Karpas-422 (cell line): ENCODE data around the gene HLA-DRA. TPM values are rescaled to one million over a fixed set of nuclear protein-coding genes. Genes with fewer than 3 reads are reported as not detected.

Experiments used
- DNase-seq: peaks from one replicate; pipeline ENCODE4 v3.0.0-alpha.2; 2015
- H2AFZ ChIP-seq: fragments of 200-600 bp; sonication (generic); 2 replicates; pipeline ENCODE4 v1.6.1; 2014; ENCODE audit warnings: antibody characterized with exemption, low read length, mixed read lengths
- H3K27ac ChIP-seq: fragments of 200-600 bp; sonication (generic); 2 replicates; pipeline ENCODE4 v1.5.1; 2014; ENCODE audit warnings: mild to moderate bottlenecking, low read length, moderate library complexity
- H3K27me3 ChIP-seq: fragments of 200-600 bp; sonication (generic); 2 replicates; pipeline ENCODE4 v1.6.1; 2014; ENCODE audit warnings: low read length, mixed read lengths
- H3K36me3 ChIP-seq: fragments of 200-600 bp; sonication (generic); 2 replicates; pipeline ENCODE4 v1.6.1; 2014; ENCODE audit warnings: low read length, mixed read lengths; ENCODE audit not compliant: insufficient read depth
- H3K4me1 ChIP-seq: fragments of 200-600 bp; sonication (generic); 2 replicates; pipeline ENCODE4 v1.6.1; 2014; ENCODE audit warnings: mild to moderate bottlenecking, low read length, mixed read lengths
- H3K4me2 ChIP-seq: fragments of 200-600 bp; sonication (generic); 2 replicates; pipeline ENCODE4 v1.6.1; 2014; ENCODE audit warnings: low read length, low read depth, mild to moderate bottlenecking; ENCODE audit not compliant: poor library complexity, severe bottlenecking
- H3K4me3 ChIP-seq: fragments of 200-600 bp; sonication (generic); 2 replicates; pipeline ENCODE4 v1.5.1; 2014; ENCODE audit warnings: mild to moderate bottlenecking, antibody characterized with exemption, low read length, mixed read lengths
- H3K79me2 ChIP-seq: fragments of 200-600 bp; sonication (generic); 2 replicates; pipeline ENCODE4 v1.6.1; 2014; ENCODE audit warnings: mild to moderate bottlenecking, low read length, mixed read lengths
- H3K9ac ChIP-seq: fragments of 200-600 bp; sonication (generic); 2 replicates; pipeline ENCODE4 v1.6.0; 2014; ENCODE audit warnings: low read length
- H3K9me2 ChIP-seq: fragments of 200-600 bp; sonication (generic), shearing (Covaris generic); replicated peaks from 2 replicates; pipeline ENCODE4 v1.6.0; 2014; ENCODE audit warnings: mild to moderate bottlenecking, low read length, moderate library complexity; ENCODE audit not compliant: insufficient read depth
- H3K9me3 ChIP-seq: fragments of 300-700, 200-600 bp; sonication (generic); 2 replicates; pipeline ENCODE4 v1.6.1; 2014; ENCODE audit warnings: low read length, mixed read lengths
- H4K20me1 ChIP-seq: fragments of 200-600 bp; sonication (generic); 2 replicates; pipeline ENCODE4 v1.6.1; 2014; ENCODE audit warnings: mild to moderate bottlenecking, antibody characterized with exemption, low read length, low read depth; ENCODE audit not compliant: insufficient read depth
- total RNA-seq: library from RNA; depleted of rRNA; stranded (reverse); fragments of >200 nt; shearing (Covaris generic); gene quantifications from 2 replicates; pipeline ENCODE4 v1.2.3, GENCODE V29; 2014; ENCODE audit warnings: low replicate concordance

HLA-DRA gene
- total RNA-seq, 1 experiment from 2014 or later: 1,934 TPM

DNA sequence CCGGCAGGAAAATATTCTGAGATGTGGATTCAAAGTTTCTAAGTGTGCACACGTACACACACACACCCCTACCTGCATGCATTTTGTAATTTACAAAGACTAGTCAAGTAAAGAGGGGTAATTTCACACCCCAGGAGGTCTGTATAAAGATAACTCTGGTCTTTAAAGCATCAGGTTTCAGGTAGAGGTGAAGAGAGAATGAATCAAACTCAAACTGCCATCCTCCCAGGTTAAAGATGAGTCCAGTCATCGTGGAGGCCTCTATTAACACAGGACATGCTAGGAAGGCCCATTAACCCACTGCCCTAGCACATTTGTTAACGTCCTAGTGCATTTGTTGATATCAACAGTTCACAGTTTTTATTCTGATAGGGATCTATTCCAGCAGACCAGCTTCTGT, 3.5 kb upstream of the HLA-DRA start:
- peaks cover 7% of the 10 kb centered on the region for H3K36me3 ChIP-seq
- no peak overlapping the region for H3K4me3 ChIP-seq
- H4K20me1 ChIP-seq: peaks cover 4% of the 10 kb centered on the region
- peak overlapping the region; percentile 84; the same call in 1 of the 2 replicates for H3K27ac ChIP-seq
- peaks cover 41% of the 10 kb centered on the region for H3K4me1 ChIP-seq
- peaks cover 11% of the 10 kb centered on the region for H3K79me2 ChIP-seq
- peak overlapping the region; percentile 61 for H3K4me2 ChIP-seq
- no peaks in the 10 kb centered on the region for H3K27me3 ChIP-seq
- peak overlapping the region; percentile 76 for H2AFZ ChIP-seq
- peak overlapping the region; percentile 57; the same call in 1 of the 2 replicates for H3K9ac ChIP-seq
- H3K9me3 ChIP-seq: no peaks in the 10 kb centered on the region
- H3K9me2 ChIP-seq: no peaks in the 10 kb centered on the region
- no peak for DNase-seq

DNA sequence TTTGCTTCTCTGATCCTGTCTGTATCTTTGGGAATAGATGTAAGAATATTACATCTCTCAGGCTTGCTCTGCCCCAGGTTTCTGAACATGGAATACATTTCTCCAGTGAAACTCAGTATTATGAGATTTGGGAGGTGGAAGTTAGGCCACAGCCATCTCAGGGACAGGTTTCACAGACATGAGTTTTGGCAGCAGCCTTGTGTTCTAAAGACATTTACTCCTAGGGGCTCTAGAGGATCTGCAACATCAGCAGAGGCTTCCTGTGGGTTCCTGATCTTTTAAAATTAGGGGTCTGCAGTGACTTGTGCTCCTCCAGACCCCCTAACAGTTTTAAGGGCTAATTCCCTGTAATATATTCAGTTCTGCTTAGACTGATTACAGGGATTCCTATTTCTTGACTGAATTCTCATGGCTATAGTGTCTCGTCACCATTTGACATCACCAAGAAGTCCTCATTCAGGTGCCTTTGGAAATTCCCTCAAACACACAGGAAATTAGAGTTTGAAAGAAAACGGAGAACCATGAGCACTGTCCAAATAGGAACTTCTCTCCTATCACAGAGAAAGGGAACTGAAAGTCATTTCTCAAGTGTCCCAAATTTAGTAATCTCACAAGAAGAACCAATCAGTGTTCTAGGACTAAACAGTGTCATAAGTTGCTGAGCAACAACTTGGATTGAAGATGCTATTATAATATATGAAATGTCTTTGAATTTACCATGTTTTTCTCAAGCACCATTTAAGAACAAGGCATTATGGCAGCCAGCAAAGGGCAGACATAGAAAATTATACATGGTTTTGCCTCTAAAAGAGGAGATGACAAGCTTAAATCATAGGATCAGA, 2.5 kb upstream of the HLA-DRA start:
- Histone ChIP-seq H3K27ac (peak overlapping the region; percentile 84), H2AFZ (peak overlapping the region; percentile 76)
- peak; percentile 96 for DNase-seq

DNA sequence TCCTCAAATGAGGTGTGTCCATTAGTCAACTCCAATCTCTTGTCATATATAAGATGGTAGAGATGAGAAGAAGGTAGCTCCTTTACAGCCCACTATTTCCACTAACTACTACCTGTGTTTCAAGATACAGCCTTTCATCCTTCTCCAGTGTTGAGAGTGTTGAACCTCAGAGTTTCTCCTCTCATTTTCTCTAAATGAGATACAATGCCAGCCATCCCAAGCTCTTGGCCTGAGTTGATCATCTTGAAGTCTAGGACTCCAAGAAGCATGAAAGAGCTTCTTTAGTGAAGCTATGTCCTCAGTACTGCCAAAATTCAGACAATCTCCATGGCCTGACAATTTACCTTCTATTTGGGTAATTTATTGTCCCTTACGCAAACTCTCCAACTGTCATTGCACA, 548 bp upstream of the HLA-DRA start:
- H3K9me3 ChIP-seq: no peaks in the 10 kb centered on the region
- H3K4me2 ChIP-seq: peak overlapping the region; percentile 92
- peaks cover 15% of the 10 kb centered on the region for H3K79me2 ChIP-seq
- H3K9me2 ChIP-seq: no peaks in the 10 kb centered on the region
- peak overlapping the region; percentile 95 for H3K4me3 ChIP-seq
- H4K20me1 ChIP-seq: peaks cover 17% of the 10 kb centered on the region
- peak overlapping the region; percentile 56 for H2AFZ ChIP-seq
- peak overlapping the region; percentile 88 for H3K27ac ChIP-seq
- peak; percentile 56 for DNase-seq
- H3K36me3 ChIP-seq: peaks cover 37% of the 10 kb centered on the region
- peak overlapping the region; percentile 13; the same call in 1 of the 2 replicates for H3K9ac ChIP-seq
- H3K27me3 ChIP-seq: no peaks in the 10 kb centered on the region
- H3K4me1 ChIP-seq: peaks cover 53% of the 10 kb centered on the region

More for the DNA sequence above, 2.5 kb upstream of the HLA-DRA start:
- peaks cover 12% of the 10 kb centered on the region for H4K20me1 ChIP-seq
- peak overlapping the region; percentile 12; the same call in 1 of the 2 replicates for H3K4me3 ChIP-seq
- H3K4me1 ChIP-seq: peaks cover 49% of the 10 kb centered on the region
- H3K9ac ChIP-seq: peak overlapping the region; percentile 57
- H3K9me2 ChIP-seq: no peaks in the 10 kb centered on the region
- peak overlapping the region; percentile 61 for H3K4me2 ChIP-seq
- H3K36me3 ChIP-seq: peaks cover 18% of the 10 kb centered on the region
- H3K9me3 ChIP-seq: no peaks in the 10 kb centered on the region
- H3K79me2 ChIP-seq: peaks cover 15% of the 10 kb centered on the region
- no peaks in the 10 kb centered on the region for H3K27me3 ChIP-seq

DNA sequence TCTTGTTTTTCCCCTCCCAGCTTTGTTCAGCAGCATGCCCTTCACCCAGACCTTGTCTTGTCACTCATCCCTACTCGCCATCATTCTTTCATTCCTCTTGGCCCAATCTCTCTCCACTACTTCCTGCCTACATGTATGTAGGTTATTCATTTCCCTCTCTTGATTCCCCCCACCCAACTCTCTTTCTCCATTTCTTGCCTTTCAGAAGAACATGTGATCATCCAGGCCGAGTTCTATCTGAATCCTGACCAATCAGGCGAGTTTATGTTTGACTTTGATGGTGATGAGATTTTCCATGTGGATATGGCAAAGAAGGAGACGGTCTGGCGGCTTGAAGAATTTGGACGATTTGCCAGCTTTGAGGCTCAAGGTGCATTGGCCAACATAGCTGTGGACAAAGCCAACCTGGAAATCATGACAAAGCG, 2.6 kb downstream of the HLA-DRA start:
- peaks cover 47% of the 10 kb centered on the region for H3K36me3 ChIP-seq
- peaks cover 15% of the 10 kb centered on the region for H3K79me2 ChIP-seq
- H3K9ac ChIP-seq: no peak overlapping the region
- H3K4me1 ChIP-seq: peaks cover 48% of the 10 kb centered on the region
- no peak overlapping the region for H3K4me3 ChIP-seq
- no peaks in the 10 kb centered on the region for H3K9me2 ChIP-seq
- H4K20me1 ChIP-seq: peaks cover 19% of the 10 kb centered on the region
- no peak overlapping the region for H3K27ac ChIP-seq
- no peak for DNase-seq
- peak overlapping the region; percentile 13 for H3K4me2 ChIP-seq
- no peaks in the 10 kb centered on the region for H3K27me3 ChIP-seq
- H2AFZ ChIP-seq: no peak overlapping the region
- no peaks in the 10 kb centered on the region for H3K9me3 ChIP-seq

DNA sequence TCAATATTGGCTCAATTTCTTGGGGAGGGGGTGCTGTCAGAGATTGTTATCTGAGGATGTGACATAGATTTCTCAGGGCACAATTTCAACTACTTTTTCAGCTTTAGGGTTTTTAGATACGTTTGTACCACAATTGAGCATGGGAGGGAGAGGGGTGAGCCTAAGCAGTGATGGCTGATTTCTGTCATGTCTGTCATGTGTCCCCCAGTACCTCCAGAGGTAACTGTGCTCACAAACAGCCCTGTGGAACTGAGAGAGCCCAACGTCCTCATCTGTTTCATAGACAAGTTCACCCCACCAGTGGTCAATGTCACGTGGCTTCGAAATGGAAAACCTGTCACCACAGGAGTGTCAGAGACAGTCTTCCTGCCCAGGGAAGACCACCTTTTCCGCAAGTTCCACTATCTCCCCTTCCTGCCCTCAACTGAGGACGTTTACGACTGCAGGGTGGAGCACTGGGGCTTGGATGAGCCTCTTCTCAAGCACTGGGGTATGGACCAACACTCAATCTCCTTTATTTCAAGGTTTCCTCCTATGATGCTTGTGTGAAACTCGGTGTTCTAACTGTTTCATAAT, 3.4 kb downstream of the HLA-DRA start:
- H3K27ac ChIP-seq: no peak overlapping the region
- no peaks in the 10 kb centered on the region for H3K9me2 ChIP-seq
- H3K4me2 ChIP-seq: no peak overlapping the region
- H3K9me3 ChIP-seq: no peaks in the 10 kb centered on the region
- DNase-seq: no peak
- H3K9ac ChIP-seq: no peak overlapping the region
- no peak overlapping the region for H3K4me3 ChIP-seq
- peaks cover 40% of the 10 kb centered on the region for H3K4me1 ChIP-seq
- peaks cover 19% of the 10 kb centered on the region for H4K20me1 ChIP-seq
- peaks cover 47% of the 10 kb centered on the region for H3K36me3 ChIP-seq
- no peak overlapping the region for H2AFZ ChIP-seq
- H3K79me2 ChIP-seq: peaks cover 15% of the 10 kb centered on the region
- H3K27me3 ChIP-seq: no peaks in the 10 kb centered on the region

DNA sequence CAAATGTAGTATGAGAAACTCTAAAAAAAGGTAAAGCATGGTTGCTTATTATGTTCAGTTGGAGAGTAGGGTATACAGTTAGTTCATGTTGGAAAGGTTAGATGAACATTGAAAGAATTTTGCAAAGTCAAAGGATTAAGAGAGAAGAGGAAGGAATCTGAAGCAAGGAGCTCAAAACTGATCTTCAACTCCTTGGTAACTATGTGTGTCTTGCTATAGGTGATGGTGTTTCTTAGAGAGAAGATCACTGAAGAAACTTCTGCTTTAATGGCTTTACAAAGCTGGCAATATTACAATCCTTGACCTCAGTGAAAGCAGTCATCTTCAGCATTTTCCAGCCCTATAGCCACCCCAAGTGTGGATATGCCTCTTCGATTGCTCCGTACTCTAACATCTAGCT, 4.7 kb downstream of the HLA-DRA start:
- H3K4me1 ChIP-seq: peaks cover 35% of the 10 kb centered on the region
- H3K4me3 ChIP-seq: no peak overlapping the region
- H4K20me1 ChIP-seq: peaks cover 19% of the 10 kb centered on the region
- H3K27ac ChIP-seq: no peak overlapping the region
- no peak overlapping the region for H3K4me2 ChIP-seq
- peaks cover 47% of the 10 kb centered on the region for H3K36me3 ChIP-seq
- no peaks in the 10 kb centered on the region for H3K9me3 ChIP-seq
- no peaks in the 10 kb centered on the region for H3K27me3 ChIP-seq
- no peak overlapping the region for H2AFZ ChIP-seq
- no peaks in the 10 kb centered on the region for H3K9me2 ChIP-seq
- DNase-seq: no peak
- no peak overlapping the region for H3K9ac ChIP-seq
- H3K79me2 ChIP-seq: peaks cover 15% of the 10 kb centered on the region

DNA sequence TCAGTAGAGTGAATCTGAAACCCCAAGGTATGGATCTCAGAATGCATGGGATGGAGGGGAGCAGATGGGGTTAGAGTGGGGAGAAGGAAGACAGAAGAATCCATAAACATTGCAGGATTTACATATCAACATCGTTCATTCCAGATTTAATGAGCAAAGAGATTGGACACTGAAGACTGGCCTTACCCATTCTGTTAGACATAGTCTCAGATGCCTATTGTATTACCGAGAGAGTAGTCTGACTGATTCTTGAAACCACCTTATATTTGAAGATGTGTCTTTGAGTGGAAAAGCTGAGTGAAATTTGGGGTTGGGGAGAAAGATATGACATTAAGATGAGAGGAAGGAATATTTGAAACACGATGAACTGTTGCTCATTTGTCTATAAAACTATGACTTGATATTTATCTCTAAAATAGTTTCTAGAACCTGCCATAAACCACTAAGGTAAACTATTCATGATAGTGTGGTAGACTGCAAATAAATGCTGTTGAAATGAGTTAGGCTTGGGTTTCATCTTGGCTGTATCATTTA, 5.7 kb downstream of the HLA-DRA start:
- Histone ChIP-seq H4K20me1 (peaks cover 19% of the 10 kb centered on the region), H3K9ac (no peak overlapping the region), H3K9me2 (no peaks in the 10 kb centered on the region), H3K4me1 (peaks cover 32% of the 10 kb centered on the region), H3K79me2 (peaks cover 10% of the 10 kb centered on the region), H2AFZ (no peak overlapping the region), H3K4me3 (no peak overlapping the region), H3K27ac (no peak overlapping the region), H3K4me2 (peak overlapping the region; percentile 28), H3K27me3 (no peaks in the 10 kb centered on the region), H3K9me3 (no peaks in the 10 kb centered on the region), H3K36me3 (peaks cover 46% of the 10 kb centered on the region)
- DNase-seq: no peak

DNA sequence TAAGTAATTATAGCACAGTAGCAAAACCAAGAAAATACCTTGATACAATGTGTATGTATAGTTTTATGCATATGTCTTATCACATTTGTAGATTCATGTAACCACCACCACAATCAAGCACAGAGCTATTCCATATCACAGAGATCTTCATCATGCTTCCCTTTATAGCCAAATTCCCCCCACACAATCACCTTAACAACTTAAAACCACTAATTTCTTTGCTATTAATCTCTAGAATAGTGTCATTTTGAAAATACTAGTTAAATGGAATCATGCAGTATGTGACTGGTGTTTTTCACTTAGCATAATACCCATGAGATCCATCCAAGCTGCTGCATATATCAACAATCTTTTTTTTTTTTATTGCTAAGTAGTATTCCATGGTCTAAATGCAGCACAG, 8.2 kb downstream of the HLA-DRA start:
- H3K9ac ChIP-seq: no peak overlapping the region
- H3K36me3 ChIP-seq: peaks cover 22% of the 10 kb centered on the region
- 0 out of 2 replicates have a peak, but pooled peaks cover 5% of the 10 kb centered on the region for H4K20me1 ChIP-seq
- H3K4me2 ChIP-seq: no peak overlapping the region
- no peaks in the 10 kb centered on the region for H3K27me3 ChIP-seq
- no peaks in the 10 kb centered on the region for H3K79me2 ChIP-seq
- H3K27ac ChIP-seq: no peak overlapping the region
- H3K4me3 ChIP-seq: no peak overlapping the region
- DNase-seq: peak; percentile 36
- peaks cover 15% of the 10 kb centered on the region for H3K4me1 ChIP-seq
- H3K9me2 ChIP-seq: no peaks in the 10 kb centered on the region
- no peak overlapping the region for H2AFZ ChIP-seq
- H3K9me3 ChIP-seq: no peaks in the 10 kb centered on the region
